ENCODE measurements around the gene DBF4. TPM values are rescaled to one million over a fixed set of nuclear protein-coding genes. Genes with fewer than 3 reads are reported as not detected.

The DBF4 gene
- total and polyA plus RNA-seq, 9 of the 15 experiments (the other 6 are each of a cell fraction or from before 2014, with no cell fraction given) = 37.8 to 145 (median 104) TPM

GRCh38 chr7:87876040-87876868 is at the start of gene DBF4, which contains the start of gene SLC25A40 (continued):
- TF ChIP-seq, protein P1, sequence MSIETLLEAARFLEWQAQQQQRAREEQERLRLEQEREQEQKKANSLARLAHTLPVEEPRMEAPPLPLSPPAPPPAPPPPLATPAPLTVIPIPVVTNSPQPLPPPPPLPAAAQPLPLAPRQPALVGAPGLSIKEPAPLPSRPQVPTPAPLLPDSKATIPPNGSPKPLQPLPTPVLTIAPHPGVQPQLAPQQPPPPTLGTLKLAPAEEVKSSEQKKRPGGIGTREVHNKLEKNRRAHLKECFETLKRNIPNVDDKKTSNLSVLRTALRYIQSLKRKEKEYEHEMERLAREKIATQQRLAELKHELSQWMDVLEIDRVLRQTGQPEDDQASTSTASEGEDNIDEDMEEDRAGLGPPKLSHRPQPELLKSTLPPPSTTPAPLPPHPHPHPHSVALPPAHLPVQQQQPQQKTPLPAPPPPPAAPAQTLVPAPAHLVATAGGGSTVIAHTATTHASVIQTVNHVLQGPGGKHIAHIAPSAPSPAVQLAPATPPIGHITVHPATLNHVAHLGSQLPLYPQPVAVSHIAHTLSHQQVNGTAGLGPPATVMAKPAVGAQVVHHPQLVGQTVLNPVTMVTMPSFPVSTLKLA (conservative IDR thresholded peaks at IDR 0.05) = peak; percentile 73 to 90
- TF ChIP-seq ZNF239 (CRISPR knock-in tag; IDR thresholded peaks at IDR 0.05) (no peak), CREB1 (IDR thresholded peaks at IDR 0.05) (peak; percentile 90), CREB1 (CRISPR knock-in tag; IDR thresholded peaks at IDR 0.05) (peak; percentile 82), TRIM24 (IDR thresholded peaks at IDR 0.05) (peak in 1 of 2 experiments; percentile 5; a peak in 1 of 4 replicates), KDM2B (CRISPR knock-in tag; IDR thresholded peaks at IDR 0.05) (no peak), TSHZ1 (CRISPR knock-in tag; IDR thresholded peaks at IDR 0.05) (no peak), CAMTA2 (CRISPR knock-in tag; conservative IDR thresholded peaks at IDR 0.05) (0 out of 2 replicates have a peak, but pooled peaks have one; percentile 73), CBFA2T3 (IDR thresholded peaks at IDR 0.05) (no peak), HBP1 (CRISPR knock-in tag; IDR thresholded peaks at IDR 0.05) (0 out of 2 replicates have a peak, but pooled peaks have one; percentile 25), ZSCAN32 (CRISPR knock-in tag; IDR thresholded peaks at IDR 0.05) (0 out of 2 replicates have a peak, but pooled peaks have one; percentile 4), NEUROD1 (IDR thresholded peaks at IDR 0.05; ENCODE audit: borderline replicate concordance, low read depth, low read length, partially characterized antibody) (peak; percentile 63), SFPQ (IDR thresholded peaks at IDR 0.05; ENCODE audit: low read depth, low read length) (no peak), TOE1 (IDR thresholded peaks at IDR 0.05; ENCODE audit: borderline replicate concordance) (peak; percentile 34; the same call in 1 of the 2 replicates), TOE1 (CRISPR knock-in tag; IDR thresholded peaks at IDR 0.05; ENCODE audit: borderline replicate concordance, low read depth) (no peak), MAZ (CRISPR knock-in tag; conservative IDR thresholded peaks at IDR 0.05 in 1 of 2, IDR thresholded peaks at IDR 0.05 in 1 of 2) (peak; percentile 50 to 91)
- TF ChIP-seq, protein P2, sequence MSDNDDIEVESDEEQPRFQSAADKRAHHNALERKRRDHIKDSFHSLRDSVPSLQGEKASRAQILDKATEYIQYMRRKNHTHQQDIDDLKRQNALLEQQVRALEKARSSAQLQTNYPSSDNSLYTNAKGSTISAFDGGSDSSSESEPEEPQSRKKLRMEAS (CRISPR knock-in tag; IDR thresholded peaks at IDR 0.05) = peak; percentile 92

All from K562 (cell line).